GM23248 (cell line): Measurements from ENCODE around the gene CD109. TPM values are rescaled to one million over a fixed set of nuclear protein-coding genes. Genes with fewer than 3 reads are reported as not detected.
A peak's percentile ranks its signal among the peaks of the same experiment; 100 is the strongest.
"Not testable (repeated sequence)": the region's sequence is repeated elsewhere in the genome, so short reads cannot be mapped to it uniquely, and the experiment has no call there.

ENCODE experiments used
- DNase-seq: peaks from one replicate; pipeline ENCODE4 v3.0.0-alpha.2; 2015
- H2AFZ ChIP-seq: fragments of 200-600 bp; sonication (generic); 2 replicates; pipeline ENCODE4 v1.6.1; 2016; ENCODE audit warnings: antibody characterized with exemption
- H3F3A ChIP-seq: fragments of 200-600 bp; sonication (generic); 2 replicates; pipeline ENCODE4 v1.6.1; 2016; ENCODE audit warnings: mild to moderate bottlenecking, antibody characterized with exemption, mixed run types; ENCODE audit not compliant: insufficient read depth
- H3K27ac ChIP-seq: fragments of 200-600 bp; sonication (generic); 2 replicates; pipeline ENCODE4 v1.5.1; 2016; ENCODE audit warnings: mild to moderate bottlenecking
- H3K27me3 ChIP-seq: fragments of 200-600 bp; sonication (generic); replicated peaks from 2 replicates; pipeline ENCODE4 v1.6.1; 2016; ENCODE audit warnings: mild to moderate bottlenecking; ENCODE audit not compliant: insufficient read depth
- H3K36me3 ChIP-seq: fragments of 200-600 bp; sonication (generic); 2 replicates; pipeline ENCODE4 v1.6.1; 2016; ENCODE audit warnings: low read depth, mild to moderate bottlenecking
- H3K4me1 ChIP-seq: fragments of 200-600 bp; sonication (generic); 2 replicates; pipeline ENCODE4 v1.6.1; 2016; ENCODE audit warnings: mild to moderate bottlenecking; ENCODE audit not compliant: insufficient read depth
- H3K4me2 ChIP-seq: fragments of 200-600 bp; sonication (generic); one replicate; pipeline ENCODE4 v1.6.1; 2016; ENCODE audit warnings: mild to moderate bottlenecking; ENCODE audit not compliant: unreplicated experiment
- H3K4me3 ChIP-seq: fragments of 200-600 bp; sonication (generic); 2 replicates; pipeline ENCODE4 v1.5.1; 2016; ENCODE audit warnings: mild to moderate bottlenecking
- H3K79me2 ChIP-seq: fragments of 200-600 bp; sonication (generic); 2 replicates; pipeline ENCODE4 v1.6.1; 2016; ENCODE audit warnings: mild to moderate bottlenecking; ENCODE audit not compliant: insufficient read depth
- H3K9ac ChIP-seq: fragments of 200-600 bp; sonication (generic); 2 replicates; pipeline ENCODE4 v1.6.1; 2016; ENCODE audit warnings: mild to moderate bottlenecking
- H3K9me2 ChIP-seq: fragments of 200-600 bp; sonication (generic); 2 replicates; pipeline ENCODE4 v1.6.1; 2016; ENCODE audit warnings: mixed run types, mild to moderate bottlenecking, moderate library complexity; ENCODE audit not compliant: insufficient read depth
- H3K9me3 ChIP-seq: fragments of 200-600 bp; sonication (generic); one replicate; pipeline ENCODE4 v1.6.1; 2017; ENCODE audit warnings: low read depth
- H4K20me1 ChIP-seq: fragments of 200-600 bp; sonication (generic); 2 replicates; pipeline ENCODE4 v1.6.0; 2016; ENCODE audit not compliant: insufficient read depth
- EZH2 ChIP-seq: fragments of 200-600 bp; sonication (generic); IDR thresholded peaks from 2 replicates; pipeline ENCODE4 v1.6.1; 2018; ENCODE audit warnings: antibody characterized with exemption, mild to moderate bottlenecking; ENCODE audit not compliant: insufficient read depth, poor library complexity, severe bottlenecking
- EZH2phosphoT487 ChIP-seq: fragments of 200-600 bp; sonication (generic); IDR thresholded peaks from 2 replicates; pipeline ENCODE4 v1.6.1; 2018; ENCODE audit warnings: antibody characterized with exemption, moderate library complexity, mild to moderate bottlenecking, low read depth; ENCODE audit not compliant: insufficient read depth
- WGBS, 2 experiments: methylation state at CpG; one replicate each; pipeline ENCODE4 v1.1.6; 2015 to 2017; ENCODE audit warnings: low lambda C conversion rate in 2 of 2, low coverage in 1 of 2; ENCODE audit errors: missing lambda C conversion rate in 2 of 2; 5-methylcytosine and 5-hydroxymethylcytosine counted together
- in situ Hi-C: fragments of 300-500 bp; cut with MboI; formaldehyde crosslinking; loops from 2 replicates; pipeline ENCODE4 v1.15.0; 2020
- polyA plus RNA-seq: library from polyadenylated mRNA; unstranded; fragments of >200 nt; fragmentation: Nextera tagmentation; extraction: Ambion mirVana; gene quantifications from 2 replicates; pipeline ENCODE4 v1.2.1, GENCODE V29; 2016
- total RNA-seq: library from RNA; depleted of rRNA; stranded (reverse); fragments of >200 nt; shearing (Covaris generic); gene quantifications from 2 replicates; pipeline ENCODE4 v1.2.3, GENCODE V29; 2014

CD109 gene
- total and polyA plus RNA-seq, 2 experiments from 2014 or later: 31.3 to 68.6 TPM

GRCh38 chr6:73680289-73680918 is 15.6 kb upstream of the CD109 start:
- no peak overlapping the region for H3K4me3 ChIP-seq
- H2AFZ ChIP-seq: peak overlapping the region; percentile 33; the same call in 1 of the 2 replicates
- H3K27ac ChIP-seq: no peak overlapping the region
- no peak overlapping the region for H3K9ac ChIP-seq
- peak overlapping the region; percentile 12 for H3K4me2 ChIP-seq
- WGBS, 2 experiments: 58% methylated on average over 5 of the region's 5 CpGs
- in situ Hi-C loops: loop anchor here (5.0 kb wide), 1 partner anchor 52 kb away; no protein-coding TSS in a partner anchor
- no peaks in the 10 kb centered on the region for H3K79me2 ChIP-seq
- DNase-seq: no peak
- no peaks in the 10 kb centered on the region for H3K9me3 ChIP-seq
- no peaks in the 10 kb centered on the region for H3K9me2 ChIP-seq
- H3K27me3 ChIP-seq: no peaks in the 10 kb centered on the region
- H3F3A ChIP-seq: 0 out of 2 replicates have a peak, but pooled peaks cover 3% of the 10 kb centered on the region
- H3K36me3 ChIP-seq: no peaks in the 10 kb centered on the region
- TF ChIP-seq EZH2: no peak
- TF ChIP-seq EZH2phosphoT487: no peak
- peaks cover 9% of the 10 kb centered on the region for H3K4me1 ChIP-seq
- no peaks in the 10 kb centered on the region for H4K20me1 ChIP-seq

- H3K4me2 ChIP-seq, H3K4me3 ChIP-seq, H3K9ac ChIP-seq, H3K27ac ChIP-seq, H3K9me3 ChIP-seq, H4K20me1 ChIP-seq, H3K36me3 ChIP-seq, H3F3A ChIP-seq, H3K9me2 ChIP-seq, H2AFZ ChIP-seq, H3K4me1 ChIP-seq, DNase-seq, H3K79me2 ChIP-seq, H3K27me3 ChIP-seq: not testable (repeated sequence)
- 63 to 77% methylated on average over 2 of the region's 2 CpGs for WGBS, 2 experiments
- in situ Hi-C loops: loop anchor here (5.0 kb wide), 1 partner anchor 49 kb away; no protein-coding TSS in a partner anchor
These were observed 12.4 kb upstream of the CD109 start for GRCh38 chr6:73683574-73683973.

- TF ChIP-seq EZH2phosphoT487: no peak
- no peak for TF ChIP-seq EZH2
- no peak overlapping the region for H3K9ac ChIP-seq
- H3K9me2 ChIP-seq: no peaks in the 10 kb centered on the region
- H4K20me1 ChIP-seq: no peaks in the 10 kb centered on the region
- no peaks in the 10 kb centered on the region for H3F3A ChIP-seq
- H3K4me2 ChIP-seq: no peak overlapping the region
- no peaks in the 10 kb centered on the region for H3K79me2 ChIP-seq
- WGBS, 2 experiments: 0 to 43% methylated on average over 1 of the region's 1 CpG
- no peak overlapping the region for H3K4me3 ChIP-seq
- H3K9me3 ChIP-seq: no peaks in the 10 kb centered on the region
- H3K4me1 ChIP-seq: no peaks in the 10 kb centered on the region
- H2AFZ ChIP-seq: no peak overlapping the region
- in situ Hi-C loops: no loop called here
- H3K27me3 ChIP-seq: no peaks in the 10 kb centered on the region
- no peaks in the 10 kb centered on the region for H3K36me3 ChIP-seq
- peak; percentile 37 for DNase-seq
- no peak overlapping the region for H3K27ac ChIP-seq
These were observed 7.7 kb upstream of the CD109 start for GRCh38 chr6:73688351-73688750.

- Histone ChIP-seq H3K27ac (no peak overlapping the region), H3K4me2 (no peak overlapping the region), H3K9ac (no peak overlapping the region), H3F3A (peaks cover 13% of the 10 kb centered on the region), H4K20me1 (no peaks in the 10 kb centered on the region), H3K9me2 (no peaks in the 10 kb centered on the region), H3K27me3 (no peaks in the 10 kb centered on the region), H2AFZ (no peak overlapping the region), H3K36me3 (no peaks in the 10 kb centered on the region), H3K4me1 (peaks cover 10% of the 10 kb centered on the region), H3K79me2 (no peaks in the 10 kb centered on the region), H3K9me3 (no peaks in the 10 kb centered on the region), H3K4me3 (no peak overlapping the region)
- DNase-seq: no peak
- TF ChIP-seq EZH2 (no peak), EZH2phosphoT487 (no peak)
- 97 to 98% methylated on average over 5 of the region's 5 CpGs for WGBS, 2 experiments
- in situ Hi-C loops: no loop called here
These were observed 5.9 kb upstream of the CD109 start for GRCh38 chr6:73690056-73690455.

GRCh38 chr6:73691512-73691911 is 4.5 kb upstream of the CD109 start:
- no peaks in the 10 kb centered on the region for H3K36me3 ChIP-seq

More at GRCh38 chr6:73691512-73691911, 4.5 kb upstream of the CD109 start:
- Histone ChIP-seq H3K27me3 (no peaks in the 10 kb centered on the region), H3K4me3 (no peak overlapping the region), H3K9ac (no peak overlapping the region), H3K9me3 (no peaks in the 10 kb centered on the region), H3K27ac (no peak overlapping the region), H3K4me2 (no peak overlapping the region), H3K79me2 (peaks cover 5% of the 10 kb centered on the region), H3F3A (peaks cover 19% of the 10 kb centered on the region), H2AFZ (no peak overlapping the region), H4K20me1 (no peaks in the 10 kb centered on the region), H3K9me2 (no peaks in the 10 kb centered on the region), H3K4me1 (peaks cover 10% of the 10 kb centered on the region)
- TF ChIP-seq EZH2: no peak
- no peak for TF ChIP-seq EZH2phosphoT487
- DNase-seq: peak; percentile 24
- in situ Hi-C loops: no loop called here
